Measurements from ENCODE around the gene SLC8B1.

The SLC8B1 gene

DNA sequence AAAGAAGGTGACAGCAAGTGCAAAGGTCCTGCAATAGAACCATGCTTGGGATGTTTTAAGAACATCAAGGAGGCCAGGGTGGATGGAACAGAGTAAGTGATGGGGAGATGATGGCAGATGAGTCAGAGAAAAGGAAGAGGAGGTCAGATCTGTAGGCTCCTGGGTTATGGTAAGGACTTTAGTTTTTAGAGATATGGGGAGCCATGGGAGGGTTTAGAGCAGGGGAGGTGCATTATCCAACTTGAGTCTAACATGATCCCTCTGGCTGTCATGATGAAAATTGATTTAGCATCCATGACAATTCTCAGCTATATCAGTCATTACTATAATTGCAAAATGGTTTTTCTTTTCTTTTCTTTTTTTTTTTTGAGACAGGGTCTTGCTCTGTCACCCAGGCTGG is 16.2 kb upstream of the SLC8B1 start:
- no peak overlapping the region for H3K4me3 ChIP-seq (ENCODE audit: low read depth, low read length)
- H3K36me3 ChIP-seq: no peaks in the 10 kb centered on the region
- no peaks in the 10 kb centered on the region for H3K9me3 ChIP-seq (ENCODE audit: severe bottlenecking)
- no peaks in the 10 kb centered on the region for H3K27me3 ChIP-seq (ENCODE audit: insufficient read depth, low read depth, severe bottlenecking)
- TF ChIP-seq, protein P1, sequence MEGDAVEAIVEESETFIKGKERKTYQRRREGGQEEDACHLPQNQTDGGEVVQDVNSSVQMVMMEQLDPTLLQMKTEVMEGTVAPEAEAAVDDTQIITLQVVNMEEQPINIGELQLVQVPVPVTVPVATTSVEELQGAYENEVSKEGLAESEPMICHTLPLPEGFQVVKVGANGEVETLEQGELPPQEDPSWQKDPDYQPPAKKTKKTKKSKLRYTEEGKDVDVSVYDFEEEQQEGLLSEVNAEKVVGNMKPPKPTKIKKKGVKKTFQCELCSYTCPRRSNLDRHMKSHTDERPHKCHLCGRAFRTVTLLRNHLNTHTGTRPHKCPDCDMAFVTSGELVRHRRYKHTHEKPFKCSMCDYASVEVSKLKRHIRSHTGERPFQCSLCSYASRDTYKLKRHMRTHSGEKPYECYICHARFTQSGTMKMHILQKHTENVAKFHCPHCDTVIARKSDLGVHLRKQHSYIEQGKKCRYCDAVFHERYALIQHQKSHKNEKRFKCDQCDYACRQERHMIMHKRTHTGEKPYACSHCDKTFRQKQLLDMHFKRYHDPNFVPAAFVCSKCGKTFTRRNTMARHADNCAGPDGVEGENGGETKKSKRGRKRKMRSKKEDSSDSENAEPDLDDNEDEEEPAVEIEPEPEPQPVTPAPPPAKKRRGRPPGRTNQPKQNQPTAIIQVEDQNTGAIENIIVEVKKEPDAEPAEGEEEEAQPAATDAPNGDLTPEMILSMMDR (IDR thresholded peaks at IDR 0.05; ENCODE audit: low read depth, low read length): no peak
- DNase-seq: no peak
- H3K27ac ChIP-seq: no peak overlapping the region

DNA sequence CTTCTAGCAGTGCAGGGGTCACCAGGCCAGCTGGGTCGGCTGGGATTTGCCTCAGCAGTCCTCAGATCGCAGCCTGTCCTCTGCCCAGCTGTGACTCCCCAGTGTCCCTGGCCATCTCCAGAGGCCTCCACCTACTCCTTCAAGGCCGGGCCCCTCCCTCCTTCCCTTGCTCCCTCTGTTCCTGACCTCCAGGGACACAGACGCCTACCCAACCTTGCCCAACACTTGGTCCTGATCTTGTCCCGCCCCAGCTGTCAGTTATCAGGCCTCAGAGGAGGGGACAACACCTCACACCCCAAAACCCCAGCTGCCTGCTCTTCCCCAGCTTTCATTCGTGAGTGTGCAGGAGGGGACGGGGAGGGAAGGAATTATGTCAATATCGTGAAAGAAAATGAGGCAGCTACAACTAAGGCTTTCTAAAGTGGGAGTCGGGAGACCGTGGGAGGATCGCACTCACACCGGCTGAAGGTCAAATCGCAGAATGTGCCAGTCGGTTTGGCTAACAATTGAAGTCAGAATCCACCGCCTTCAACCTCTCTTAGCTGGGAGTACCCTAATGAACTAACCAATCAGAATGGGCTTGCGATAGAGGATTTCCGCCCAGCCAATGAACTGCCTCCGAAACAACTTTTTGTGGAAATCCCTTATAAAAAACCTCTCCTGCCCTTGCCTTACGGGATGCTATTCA is 14.1 kb upstream of the SLC8B1 start:
- DNase-seq: no peak
- no peak overlapping the region for H3K27ac ChIP-seq
- TF ChIP-seq, protein P1 (IDR thresholded peaks at IDR 0.05; ENCODE audit: low read depth, low read length): no peak
- no peaks in the 10 kb centered on the region for H3K9me3 ChIP-seq (ENCODE audit: severe bottlenecking)
- H3K4me3 ChIP-seq (ENCODE audit: low read depth, low read length): no peak overlapping the region
- H3K36me3 ChIP-seq: no peaks in the 10 kb centered on the region
- H3K27me3 ChIP-seq (ENCODE audit: insufficient read depth, low read depth, severe bottlenecking): no peaks in the 10 kb centered on the region

DNA sequence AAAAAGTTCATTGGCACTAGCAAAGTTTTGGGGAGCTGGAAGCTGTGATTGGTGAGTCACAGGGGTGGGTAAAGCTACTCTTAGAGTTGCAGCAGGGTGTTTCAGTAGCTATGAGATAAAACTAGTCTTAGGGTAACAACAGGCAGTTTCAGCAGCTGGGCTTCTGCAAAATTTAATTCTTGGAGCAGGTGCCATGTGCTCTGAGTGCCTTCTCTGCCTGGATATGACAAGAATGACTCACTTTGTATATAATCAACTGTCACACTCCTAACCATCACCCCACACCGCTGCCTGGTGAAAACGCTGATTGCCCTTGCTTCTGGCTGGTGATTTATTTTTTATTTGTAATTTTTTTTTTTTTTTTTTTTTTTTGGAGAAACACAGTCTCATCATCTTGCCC is 13.0 kb upstream of the SLC8B1 start:
- no peak for DNase-seq
- Histone ChIP-seq H3K4me3 (ENCODE audit: low read depth, low read length) (no peak overlapping the region), H3K9me3 (ENCODE audit: severe bottlenecking) (no peaks in the 10 kb centered on the region), H3K27ac (no peak overlapping the region), H3K27me3 (ENCODE audit: insufficient read depth, low read depth, severe bottlenecking) (no peaks in the 10 kb centered on the region), H3K36me3 (no peaks in the 10 kb centered on the region)
- TF ChIP-seq, protein P1 (IDR thresholded peaks at IDR 0.05; ENCODE audit: low read depth, low read length): no peak

DNA sequence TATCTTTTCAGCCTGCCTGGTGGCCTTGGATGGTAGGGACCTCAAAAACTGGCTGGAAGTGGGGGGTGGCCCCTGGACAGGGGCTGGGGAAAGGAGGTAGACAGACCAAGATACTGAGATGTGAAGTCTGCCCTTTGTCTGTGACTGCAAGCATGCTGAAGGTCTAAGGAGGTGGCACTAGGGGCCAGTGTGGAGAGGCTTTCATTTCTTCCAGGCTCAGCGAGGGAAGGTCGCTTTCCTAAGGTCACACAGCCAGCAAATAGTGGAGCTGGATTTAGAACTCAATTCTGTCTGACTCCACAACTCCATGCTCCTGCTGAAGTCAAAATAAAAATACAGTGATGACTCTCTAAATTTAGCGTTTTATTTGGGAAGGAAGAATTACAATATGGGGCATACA is 12.2 kb upstream of the SLC8B1 start:
- Histone ChIP-seq H3K4me3 (ENCODE audit: low read depth, low read length) (no peak overlapping the region), H3K27ac (no peak overlapping the region), H3K27me3 (ENCODE audit: insufficient read depth, low read depth, severe bottlenecking) (no peaks in the 10 kb centered on the region), H3K36me3 (no peaks in the 10 kb centered on the region), H3K9me3 (ENCODE audit: severe bottlenecking) (no peaks in the 10 kb centered on the region)
- TF ChIP-seq, protein P1 (IDR thresholded peaks at IDR 0.05; ENCODE audit: low read depth, low read length): no peak
- DNase-seq: no peak

DNA sequence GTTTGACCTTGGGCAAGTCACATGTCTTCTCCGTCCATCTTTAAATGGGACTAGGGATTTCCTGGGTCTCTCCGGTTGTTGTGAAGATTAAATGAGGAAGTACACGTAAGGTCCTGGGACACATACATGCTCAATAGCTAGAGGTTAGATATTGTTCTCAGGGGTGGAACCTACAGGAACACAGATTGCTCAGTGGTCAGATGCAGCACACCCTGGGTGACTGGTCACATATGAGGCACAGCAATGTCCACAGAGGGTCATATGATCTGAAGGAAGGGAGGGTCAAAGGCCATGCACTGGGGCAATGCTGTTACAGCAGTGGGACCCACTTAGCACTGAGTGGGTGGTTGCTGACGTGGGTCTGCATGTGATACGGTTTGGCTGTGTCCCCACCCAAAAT is 11.4 kb upstream of the SLC8B1 start:
- Histone ChIP-seq H3K27ac (no peak overlapping the region), H3K9me3 (ENCODE audit: severe bottlenecking) (no peaks in the 10 kb centered on the region), H3K27me3 (ENCODE audit: insufficient read depth, low read depth, severe bottlenecking) (no peaks in the 10 kb centered on the region), H3K4me3 (ENCODE audit: low read depth, low read length) (no peak overlapping the region), H3K36me3 (no peaks in the 10 kb centered on the region)
- DNase-seq: no peak
- TF ChIP-seq, protein P1 (IDR thresholded peaks at IDR 0.05; ENCODE audit: low read depth, low read length): no peak

DNA sequence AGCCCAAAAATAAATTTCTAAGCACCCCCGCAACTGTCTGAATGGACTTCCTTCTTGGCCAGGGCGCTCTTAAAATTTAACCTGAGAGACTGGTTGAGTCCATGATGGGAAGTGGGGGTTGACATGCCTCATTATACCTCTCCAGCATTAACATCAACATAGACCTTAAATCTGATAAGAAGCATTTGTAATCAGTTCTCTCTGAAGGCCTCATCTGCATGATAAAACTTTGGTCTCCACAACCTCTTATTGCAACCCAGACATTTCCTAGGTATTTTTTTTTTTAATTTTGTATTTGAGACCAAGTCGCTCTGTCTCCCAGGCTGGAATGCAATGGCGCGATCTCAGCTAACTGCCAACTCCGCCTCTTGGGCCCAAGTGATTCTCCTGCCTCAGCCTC is 10.4 kb upstream of the SLC8B1 start:
- Histone ChIP-seq H3K27me3 (ENCODE audit: insufficient read depth, low read depth, severe bottlenecking) (no peaks in the 10 kb centered on the region), H3K4me3 (ENCODE audit: low read depth, low read length) (no peak overlapping the region), H3K9me3 (ENCODE audit: severe bottlenecking) (no peaks in the 10 kb centered on the region), H3K27ac (no peak overlapping the region), H3K36me3 (no peaks in the 10 kb centered on the region)
- DNase-seq: no peak
- TF ChIP-seq, protein P1 (IDR thresholded peaks at IDR 0.05; ENCODE audit: low read depth, low read length): no peak
